Thoracic aorta (tissue), 2 donors: ENCODE data around the gene CHCHD6. TPM values are rescaled to one million over a fixed set of nuclear protein-coding genes. Genes with fewer than 3 reads are reported as not detected.
A peak's percentile ranks its signal among the peaks of the same experiment; 100 is the strongest.

Experiments
- ATAC-seq: fragments of 150-250 bp; one replicate; pipeline ENCODE4 v1.8.0; 2017; ENCODE audit warnings: low read depth; ENCODE audit not compliant: insufficient number of reproducible peaks, low FRiP score
- DNase-seq: peaks from one replicate; pipeline ENCODE4 v3.0.0-alpha.2; 2020; ENCODE audit warnings: low spot score
- H3K27ac ChIP-seq, 2 donors: fragments of 200-600 bp; sonication (generic); 1 replicate in 1 of 2; 2 replicates in 1 of 2; pipeline ENCODE4 v1.5.1; 2016; ENCODE audit warnings: mild to moderate bottlenecking in 2 of 2, moderate library complexity in 2 of 2
- H3K27me3 ChIP-seq: fragments of 200-600 bp; sonication (generic); replicated peaks from 2 replicates; pipeline ENCODE4 v1.6.0; 2016; ENCODE audit warnings: mild to moderate bottlenecking; ENCODE audit not compliant: insufficient read depth
- H3K36me3 ChIP-seq: fragments of 200-600 bp; sonication (generic); one replicate; pipeline ENCODE4 v1.5.1; 2016
- H3K4me1 ChIP-seq, 2 donors: fragments of 200-600 bp; sonication (generic); 1 replicate in 1 of 2; 2 replicates in 1 of 2; pipeline versions ENCODE4 v1.5.1 to v1.6.0; 2016; ENCODE audit warnings: low read depth in 2 of 2, mild to moderate bottlenecking in 1 of 2; ENCODE audit not compliant: control insufficient read depth in 1 of 2
- H3K4me3 ChIP-seq: fragments of 200-600 bp; sonication (generic); 2 replicates; pipeline ENCODE4 v1.5.1; 2016; ENCODE audit warnings: mild to moderate bottlenecking
- H3K9me3 ChIP-seq: fragments of 200-600 bp; sonication (generic); 2 replicates; pipeline ENCODE4 v1.5.1; 2016
- total RNA-seq, 2 donors: library from RNA; depleted of rRNA; stranded (reverse); fragments of >200 nt; gene quantifications; one replicate each; pipeline versions ENCODE4 v1.1.0 to v1.2.3, GENCODE V29; 2016
- TF ChIP-seq, protein P1 (sequence below): fragments of 200-600 bp; sonication (generic); IDR thresholded peaks from one replicate; pipeline ENCODE4 v1.5.1; 2019; ENCODE audit warnings: antibody characterized with exemption

CHCHD6 gene
- total RNA-seq, 2 donors from 2014 or later = 12.5 to 17.1 TPM

DNA sequence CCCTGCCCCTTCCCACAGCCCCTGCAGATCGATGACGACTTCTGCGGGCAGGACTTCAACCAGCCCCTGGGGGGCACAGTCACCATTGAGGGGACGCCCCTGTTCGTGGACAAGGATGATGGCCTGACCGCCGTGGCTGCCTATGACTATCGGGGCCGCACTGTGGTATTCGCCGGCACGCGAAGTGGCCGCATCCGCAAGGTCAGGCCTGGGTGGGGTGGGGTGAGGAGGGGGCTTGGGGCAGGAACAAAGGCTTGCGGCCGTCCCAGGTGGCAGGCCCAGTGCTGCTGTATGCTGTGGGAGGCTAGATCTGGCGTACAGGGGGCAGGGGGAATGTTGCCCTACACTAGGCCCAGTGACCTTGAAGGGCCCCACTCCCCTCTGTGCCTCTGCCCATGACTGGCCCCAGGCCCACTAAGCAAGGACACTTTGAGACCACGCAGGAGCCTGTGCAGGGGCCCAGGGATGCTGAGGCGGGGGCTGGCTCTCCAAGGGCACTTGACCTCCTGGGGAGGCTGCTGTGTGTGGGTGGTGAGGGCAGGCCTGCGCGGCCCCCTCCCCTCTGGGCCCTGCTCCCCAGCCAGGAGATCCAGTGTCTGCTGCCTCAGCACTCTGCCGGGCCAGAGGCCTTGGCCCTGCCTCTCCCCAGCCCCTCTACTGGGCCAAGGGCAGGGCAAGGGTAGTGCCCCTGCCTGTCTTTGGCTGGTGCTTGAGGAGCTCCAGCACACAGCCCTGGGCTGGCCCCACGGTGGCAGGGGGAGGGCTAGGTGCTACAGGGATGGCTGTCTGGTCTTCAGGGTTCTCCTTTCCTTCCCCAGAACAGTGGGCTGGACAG, 287.5 kb downstream of the CHCHD6 start:
- H3K9me3 ChIP-seq = no peaks in the 10 kb centered on the region
- peaks cover 29% of the 10 kb centered on the region for H3K36me3 ChIP-seq
- H3K4me3 ChIP-seq = no peak overlapping the region
- peak overlapping the region; percentile 19 to 94 for H3K27ac ChIP-seq
- DNase-seq (no peak), ATAC-seq (no peak)
- H3K27me3 ChIP-seq = no peaks in the 10 kb centered on the region
- TF ChIP-seq, protein P1, sequence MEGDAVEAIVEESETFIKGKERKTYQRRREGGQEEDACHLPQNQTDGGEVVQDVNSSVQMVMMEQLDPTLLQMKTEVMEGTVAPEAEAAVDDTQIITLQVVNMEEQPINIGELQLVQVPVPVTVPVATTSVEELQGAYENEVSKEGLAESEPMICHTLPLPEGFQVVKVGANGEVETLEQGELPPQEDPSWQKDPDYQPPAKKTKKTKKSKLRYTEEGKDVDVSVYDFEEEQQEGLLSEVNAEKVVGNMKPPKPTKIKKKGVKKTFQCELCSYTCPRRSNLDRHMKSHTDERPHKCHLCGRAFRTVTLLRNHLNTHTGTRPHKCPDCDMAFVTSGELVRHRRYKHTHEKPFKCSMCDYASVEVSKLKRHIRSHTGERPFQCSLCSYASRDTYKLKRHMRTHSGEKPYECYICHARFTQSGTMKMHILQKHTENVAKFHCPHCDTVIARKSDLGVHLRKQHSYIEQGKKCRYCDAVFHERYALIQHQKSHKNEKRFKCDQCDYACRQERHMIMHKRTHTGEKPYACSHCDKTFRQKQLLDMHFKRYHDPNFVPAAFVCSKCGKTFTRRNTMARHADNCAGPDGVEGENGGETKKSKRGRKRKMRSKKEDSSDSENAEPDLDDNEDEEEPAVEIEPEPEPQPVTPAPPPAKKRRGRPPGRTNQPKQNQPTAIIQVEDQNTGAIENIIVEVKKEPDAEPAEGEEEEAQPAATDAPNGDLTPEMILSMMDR = no peak
- peaks cover 37 to 85% of the 10 kb centered on the region in 2 donors for H3K4me1 ChIP-seq

DNA sequence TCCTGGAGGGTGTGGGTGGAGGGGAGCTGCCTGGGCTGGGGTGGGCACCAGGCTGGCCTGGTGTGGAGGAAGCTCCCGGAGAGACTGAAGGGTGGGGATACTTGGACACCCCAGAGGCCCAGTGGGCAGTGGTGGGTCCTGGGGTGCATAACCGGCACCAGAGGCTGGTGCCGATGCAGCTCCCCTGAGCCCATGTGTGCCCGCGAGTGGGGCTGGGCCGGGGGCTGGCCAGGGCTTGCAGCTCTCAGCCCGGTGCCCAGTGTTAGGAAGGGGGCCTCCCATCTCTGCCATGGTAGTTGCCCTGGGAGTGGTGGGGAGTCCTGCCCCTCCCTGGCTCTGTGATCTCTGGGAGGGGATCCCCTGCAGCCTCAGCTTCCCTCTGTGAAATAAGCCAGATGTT, 288.2 kb downstream of the CHCHD6 start:
- no peak overlapping the region for H3K4me3 ChIP-seq
- ATAC-seq (no peak), DNase-seq (no peak)
- H3K4me1 ChIP-seq = peaks cover 33 to 85% of the 10 kb centered on the region in 2 donors
- H3K27me3 ChIP-seq = no peaks in the 10 kb centered on the region
- TF ChIP-seq, protein P1 = no peak
- H3K27ac ChIP-seq = peak overlapping the region; percentile 19 to 94
- peaks cover 29% of the 10 kb centered on the region for H3K36me3 ChIP-seq
- H3K9me3 ChIP-seq = no peaks in the 10 kb centered on the region

DNA sequence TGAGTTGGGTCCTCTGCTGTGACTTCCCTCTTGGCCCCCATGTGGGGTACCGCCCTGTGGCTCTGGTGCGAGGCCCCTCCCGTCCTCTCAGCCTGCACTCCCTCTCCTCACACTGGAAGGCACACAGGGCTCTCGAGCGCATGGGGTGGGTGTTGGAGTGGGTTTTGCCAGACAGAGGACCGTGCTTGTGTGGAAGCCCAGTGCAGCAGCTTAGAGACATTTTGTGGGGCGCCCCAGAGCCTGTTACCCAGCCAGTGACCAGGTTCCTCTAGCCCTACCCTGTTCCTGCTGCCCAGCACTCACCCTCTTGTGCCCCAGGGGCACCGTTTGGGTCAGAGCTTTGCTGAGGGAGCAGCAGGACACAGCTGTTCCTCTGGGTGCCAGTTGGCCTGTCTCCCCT, 288.7 kb downstream of the CHCHD6 start:
- TF ChIP-seq, protein P1 = no peak
- no peak overlapping the region for H3K4me3 ChIP-seq
- H3K36me3 ChIP-seq = peaks cover 29% of the 10 kb centered on the region
- ATAC-seq = no peak
- DNase-seq = no peak
- H3K9me3 ChIP-seq = no peaks in the 10 kb centered on the region
- peaks cover 30 to 85% of the 10 kb centered on the region in 2 donors for H3K4me1 ChIP-seq
- no peaks in the 10 kb centered on the region for H3K27me3 ChIP-seq
- H3K27ac ChIP-seq = peak overlapping the region; percentile 83 to 94

DNA sequence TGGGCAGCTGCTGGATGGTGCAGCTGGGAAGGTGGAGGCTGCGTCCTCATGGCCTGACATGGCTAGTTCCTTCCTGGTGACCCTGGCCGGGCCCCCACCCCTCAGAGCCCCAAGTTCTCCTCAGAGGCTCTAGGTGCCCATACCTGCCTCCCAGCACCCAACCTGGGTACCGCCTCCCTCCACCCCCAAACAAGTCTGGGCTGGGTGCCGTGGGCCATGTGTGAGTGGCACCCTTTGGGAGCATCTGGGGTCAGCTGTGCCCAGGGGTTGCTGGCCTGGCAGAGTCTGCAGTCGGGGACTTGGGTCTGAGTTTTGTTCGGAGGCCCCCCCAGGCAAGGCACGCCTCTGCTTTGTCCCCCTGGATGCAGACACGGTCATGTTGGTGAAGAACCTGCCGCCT, 289.4 kb downstream of the CHCHD6 start:
- peak overlapping the region; percentile 83 to 94 for H3K27ac ChIP-seq
- ATAC-seq = no peak

DNA sequence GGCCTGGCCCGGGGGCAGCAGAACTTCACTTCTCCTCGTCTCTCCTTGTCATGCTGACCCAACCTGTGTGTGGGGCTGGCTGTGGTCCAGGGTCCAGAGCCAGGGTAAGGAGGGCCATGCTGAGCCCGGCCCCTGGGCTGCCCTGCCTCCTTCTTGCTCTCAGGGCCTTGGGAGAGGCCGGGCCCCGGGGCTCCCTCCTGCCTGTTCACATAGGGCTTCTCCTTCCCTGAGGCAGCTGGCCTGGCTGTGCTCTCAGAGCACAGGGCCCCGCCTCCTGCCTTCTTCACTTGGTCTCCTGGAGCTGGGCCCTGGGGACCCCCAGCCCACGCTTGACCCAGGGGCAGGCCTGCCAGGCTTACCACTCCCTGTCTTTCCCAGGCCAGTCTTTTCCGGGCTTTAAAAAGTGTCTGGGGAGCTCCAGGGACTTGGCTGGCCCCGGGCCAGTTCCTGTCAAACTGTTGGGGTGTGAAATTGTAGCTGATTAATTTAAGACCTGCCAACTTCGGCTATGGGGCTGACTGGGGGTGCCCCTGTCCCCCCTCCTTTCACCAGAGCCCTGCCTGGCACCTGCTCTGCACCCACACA, 290.7 kb downstream of the CHCHD6 start:
- no peak for DNase-seq
- TF ChIP-seq, protein P1 = no peak
- ATAC-seq = no peak
- no peak overlapping the region for H3K4me3 ChIP-seq
- no peaks in the 10 kb centered on the region for H3K9me3 ChIP-seq
- peaks cover 42 to 94% of the 10 kb centered on the region in 2 donors for H3K4me1 ChIP-seq
- H3K27me3 ChIP-seq = no peaks in the 10 kb centered on the region
- peaks cover 18% of the 10 kb centered on the region for H3K36me3 ChIP-seq
- H3K27ac ChIP-seq = peak overlapping the region; percentile 83 to 94

More for the DNA sequence above, 289.4 kb downstream of the CHCHD6 start:
- Histone ChIP-seq H3K36me3 (peaks cover 29% of the 10 kb centered on the region), H3K9me3 (no peaks in the 10 kb centered on the region), H3K4me1 (peaks cover 31 to 85% of the 10 kb centered on the region in 2 donors), H3K4me3 (no peak overlapping the region), H3K27me3 (no peaks in the 10 kb centered on the region)
- TF ChIP-seq, protein P1 = no peak
- no peak for DNase-seq
